Measurements from ENCODE around the gene SLC43A1.

Gene SLC43A1

DNA sequence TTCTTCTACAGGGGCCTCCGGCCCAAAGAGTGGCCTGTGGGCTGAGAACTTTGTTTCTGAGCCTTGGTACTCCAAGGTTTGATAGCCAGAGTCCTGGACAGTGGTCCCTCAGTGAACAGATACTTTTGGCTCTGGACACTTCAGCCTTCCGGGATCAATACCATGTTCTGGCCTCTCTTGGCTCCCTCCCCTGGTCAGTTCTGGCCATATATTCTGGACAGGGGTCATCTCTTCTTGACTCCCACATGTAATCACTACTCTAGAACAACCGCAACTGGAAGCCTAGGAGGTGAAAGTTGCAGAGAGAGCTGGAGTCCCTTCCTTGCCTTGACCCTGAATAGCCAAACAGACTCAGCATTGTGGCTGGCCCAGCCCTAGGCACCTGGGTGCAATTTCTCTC lies 52.9 kb downstream of the SLC43A1 start:
- Histone ChIP-seq H3K27ac (ENCODE audit: low read depth, low read length) (no peak overlapping the region), H3K4me1 (ENCODE audit: control insufficient read depth, low read length) (peaks cover 23% of the 10 kb centered on the region), H3K4me3 (ENCODE audit: low read length) (no peak overlapping the region), H3K4me2 (ENCODE audit: low read length) (no peak overlapping the region), H3K9me3 (ENCODE audit: control insufficient read depth, insufficient read depth, low read length) (no peaks in the 10 kb centered on the region), H3K27me3 (ENCODE audit: control insufficient read depth, low read length) (peaks cover 46% of the 10 kb centered on the region), H4K20me1 (ENCODE audit: control insufficient read depth, insufficient read depth, low read depth, low read length) (no peaks in the 10 kb centered on the region), H3K9me2 (replicated peaks; ENCODE audit: control insufficient read depth, low read length) (no peaks in the 10 kb centered on the region), H3K36me3 (ENCODE audit: control insufficient read depth, low read length) (no peaks in the 10 kb centered on the region), H3K79me2 (ENCODE audit: control insufficient read depth, low read length) (no peaks in the 10 kb centered on the region), H3F3A (ENCODE audit: control insufficient read depth, insufficient read depth) (no peaks in the 10 kb centered on the region)
- no peak for TF ChIP-seq EZH2phosphoT487 (IDR thresholded peaks at IDR 0.05; ENCODE audit: borderline replicate concordance, low read length)
- TF ChIP-seq, protein P1, sequence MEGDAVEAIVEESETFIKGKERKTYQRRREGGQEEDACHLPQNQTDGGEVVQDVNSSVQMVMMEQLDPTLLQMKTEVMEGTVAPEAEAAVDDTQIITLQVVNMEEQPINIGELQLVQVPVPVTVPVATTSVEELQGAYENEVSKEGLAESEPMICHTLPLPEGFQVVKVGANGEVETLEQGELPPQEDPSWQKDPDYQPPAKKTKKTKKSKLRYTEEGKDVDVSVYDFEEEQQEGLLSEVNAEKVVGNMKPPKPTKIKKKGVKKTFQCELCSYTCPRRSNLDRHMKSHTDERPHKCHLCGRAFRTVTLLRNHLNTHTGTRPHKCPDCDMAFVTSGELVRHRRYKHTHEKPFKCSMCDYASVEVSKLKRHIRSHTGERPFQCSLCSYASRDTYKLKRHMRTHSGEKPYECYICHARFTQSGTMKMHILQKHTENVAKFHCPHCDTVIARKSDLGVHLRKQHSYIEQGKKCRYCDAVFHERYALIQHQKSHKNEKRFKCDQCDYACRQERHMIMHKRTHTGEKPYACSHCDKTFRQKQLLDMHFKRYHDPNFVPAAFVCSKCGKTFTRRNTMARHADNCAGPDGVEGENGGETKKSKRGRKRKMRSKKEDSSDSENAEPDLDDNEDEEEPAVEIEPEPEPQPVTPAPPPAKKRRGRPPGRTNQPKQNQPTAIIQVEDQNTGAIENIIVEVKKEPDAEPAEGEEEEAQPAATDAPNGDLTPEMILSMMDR (IDR thresholded peaks at IDR 0.05; ENCODE audit: low read depth, low read length, poor library complexity, severe bottlenecking) = no peak

DNA sequence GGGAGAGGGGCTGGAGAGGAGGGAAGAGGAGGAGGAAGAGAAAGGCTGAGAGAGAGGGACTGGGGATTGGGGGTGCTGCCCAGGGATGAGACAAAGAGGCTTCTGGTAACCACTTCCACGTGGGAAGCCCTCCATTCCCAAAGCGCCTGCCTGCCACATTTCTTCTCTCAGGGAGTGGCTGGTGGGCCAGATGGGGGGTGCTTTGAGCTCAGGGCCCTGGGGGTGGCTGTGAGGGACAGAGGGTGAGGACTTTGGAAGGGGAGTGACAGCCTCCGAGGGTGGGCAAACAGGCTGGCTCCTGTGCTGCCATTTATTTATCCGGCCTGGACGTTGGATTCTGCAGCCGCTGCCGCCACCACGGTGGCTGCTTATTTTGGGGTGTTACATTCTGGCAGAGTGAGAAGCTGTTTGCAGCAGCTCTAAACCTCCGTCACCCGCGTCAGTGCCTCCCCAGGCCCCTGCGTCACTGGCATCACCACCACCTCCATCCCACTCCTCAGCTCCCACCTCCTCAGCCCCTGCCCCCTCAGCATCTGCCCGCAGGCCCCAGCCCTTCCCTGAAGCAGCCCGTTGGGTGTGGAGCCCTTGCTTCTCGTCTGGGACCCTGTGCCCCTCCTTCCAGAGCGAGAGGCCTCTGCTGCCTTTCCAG lies 53.5 kb downstream of the SLC43A1 start:
- no peak overlapping the region for H3K4me2 ChIP-seq (ENCODE audit: low read length)
- H3K27me3 ChIP-seq (ENCODE audit: control insufficient read depth, low read length) = peaks cover 48% of the 10 kb centered on the region
- H3K4me3 ChIP-seq (ENCODE audit: low read length) = no peak overlapping the region
- H3K9me2 ChIP-seq (replicated peaks; ENCODE audit: control insufficient read depth, low read length) = no peaks in the 10 kb centered on the region
- no peaks in the 10 kb centered on the region for H3K9me3 ChIP-seq (ENCODE audit: control insufficient read depth, insufficient read depth, low read length)
- no peak overlapping the region for H3K27ac ChIP-seq (ENCODE audit: low read depth, low read length)
- no peaks in the 10 kb centered on the region for H3K79me2 ChIP-seq (ENCODE audit: control insufficient read depth, low read length)
- no peaks in the 10 kb centered on the region for H4K20me1 ChIP-seq (ENCODE audit: control insufficient read depth, insufficient read depth, low read depth, low read length)
- no peaks in the 10 kb centered on the region for H3K36me3 ChIP-seq (ENCODE audit: control insufficient read depth, low read length)
- TF ChIP-seq, protein P1 (IDR thresholded peaks at IDR 0.05; ENCODE audit: low read depth, low read length, poor library complexity, severe bottlenecking) = no peak
- no peak for TF ChIP-seq EZH2phosphoT487 (IDR thresholded peaks at IDR 0.05; ENCODE audit: borderline replicate concordance, low read length)
- H3K4me1 ChIP-seq (ENCODE audit: control insufficient read depth, low read length) = peaks cover 25% of the 10 kb centered on the region
- H3F3A ChIP-seq (ENCODE audit: control insufficient read depth, insufficient read depth) = no peaks in the 10 kb centered on the region

DNA sequence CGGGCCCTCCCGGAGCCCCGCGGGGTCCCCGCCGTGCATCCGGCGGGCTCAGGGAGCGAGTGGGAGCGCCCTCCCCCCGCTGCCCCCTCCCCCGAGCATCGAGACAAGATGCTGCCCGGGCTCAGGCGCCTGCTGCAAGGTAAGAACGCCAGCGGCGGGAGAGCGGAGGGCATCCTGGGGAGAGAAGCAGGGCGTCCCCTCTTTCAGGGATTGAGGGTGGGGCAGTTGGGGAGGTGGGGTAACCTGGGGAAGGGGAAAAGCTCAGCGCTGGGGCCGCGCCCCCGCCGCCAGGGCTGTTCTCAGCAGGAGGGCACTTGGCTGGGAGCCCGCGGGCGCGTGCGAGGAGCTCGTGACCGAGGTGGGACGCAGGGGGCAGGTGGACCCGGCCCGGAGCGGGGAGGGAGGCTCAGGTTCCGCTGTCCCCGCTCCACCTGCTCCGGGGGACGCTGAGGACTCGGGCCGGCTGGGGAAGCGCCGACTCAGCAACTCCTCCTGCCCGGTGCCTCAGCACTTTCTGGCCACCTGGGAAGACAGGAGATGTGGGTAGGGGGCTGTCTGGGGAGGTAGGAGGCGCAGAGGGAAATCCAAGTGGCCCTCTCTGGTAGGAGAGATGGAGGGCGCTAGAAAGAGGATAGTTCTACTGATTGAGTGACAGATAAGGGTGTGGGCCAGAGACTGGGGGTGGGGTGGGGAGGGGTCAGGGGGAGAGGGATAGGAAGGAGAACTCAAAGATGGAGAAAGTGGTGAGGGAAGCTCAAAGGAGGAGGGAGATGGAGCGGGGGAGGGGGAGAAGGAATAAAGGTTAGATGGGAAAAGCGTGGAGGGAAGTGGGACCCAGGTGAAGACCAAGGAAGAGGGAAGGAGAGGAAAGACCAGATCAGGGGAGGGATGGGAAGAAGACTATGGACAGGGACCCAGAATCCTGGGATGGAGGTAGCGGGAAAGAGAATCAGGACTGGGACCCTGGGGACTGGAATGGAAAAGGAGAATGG lies 54.4 kb downstream of the SLC43A1 start:
- peak overlapping the region; percentile 63 for H3K4me3 ChIP-seq (ENCODE audit: low read length)

More for the DNA sequence above, 54.4 kb downstream of the SLC43A1 start:
- Histone ChIP-seq H3K36me3 (ENCODE audit: control insufficient read depth, low read length) (no peaks in the 10 kb centered on the region), H3K4me1 (ENCODE audit: control insufficient read depth, low read length) (peaks cover 25% of the 10 kb centered on the region), H3K9me2 (replicated peaks; ENCODE audit: control insufficient read depth, low read length) (no peaks in the 10 kb centered on the region), H4K20me1 (ENCODE audit: control insufficient read depth, insufficient read depth, low read depth, low read length) (no peaks in the 10 kb centered on the region), H3K27me3 (ENCODE audit: control insufficient read depth, low read length) (peaks cover 48% of the 10 kb centered on the region), H3K27ac (ENCODE audit: low read depth, low read length) (no peak overlapping the region), H3F3A (ENCODE audit: control insufficient read depth, insufficient read depth) (no peaks in the 10 kb centered on the region), H3K79me2 (ENCODE audit: control insufficient read depth, low read length) (no peaks in the 10 kb centered on the region), H3K4me2 (ENCODE audit: low read length) (peak overlapping the region; percentile 80), H3K9me3 (ENCODE audit: control insufficient read depth, insufficient read depth, low read length) (no peaks in the 10 kb centered on the region)
- TF ChIP-seq, protein P1 (IDR thresholded peaks at IDR 0.05; ENCODE audit: low read depth, low read length, poor library complexity, severe bottlenecking) = no peak
- peak; percentile 63; the same call in 1 of the 2 replicates for TF ChIP-seq EZH2phosphoT487 (IDR thresholded peaks at IDR 0.05; ENCODE audit: borderline replicate concordance, low read length)
